HCT116 (cell line): ENCODE data around the gene INTS6.

ENCODE experiments used
- ATF3 ChIP-seq: IDR thresholded peaks from 2 replicates; pipeline ENCODE4 v1.6.1; 2012
- CTCF ChIP-seq, 3 experiments: fragments of 200-600 bp in 1 of 3; sonication (generic) in 1 of 3; IDR thresholded peaks in 2 of 3; conservative IDR thresholded peaks in 1 of 3; 2 replicates each; pipeline ENCODE4 v1.5.1; 2012 to 2017; ENCODE audit warnings: low read depth in 2 of 3, low read length in 2 of 3, antibody characterized with exemption in 1 of 3, borderline replicate concordance in 1 of 3, control low read depth in 1 of 3, mild to moderate bottlenecking in 1 of 3, mixed read lengths in 1 of 3, mixed run types in 1 of 3, moderate library complexity in 1 of 3; ENCODE audit not compliant: insufficient read depth in 1 of 3
- POLR2A ChIP-seq: IDR thresholded peaks from 2 replicates; pipeline ENCODE4 v1.7.0; 2011; ENCODE audit warnings: borderline replicate concordance; ENCODE audit not compliant: insufficient read depth, insufficient read length; ENCODE audit errors: extremely low read depth
- YY1 ChIP-seq: IDR thresholded peaks from 2 replicates; pipeline ENCODE4 v1.6.1; 2011; ENCODE audit warnings: low read length, low read depth, moderate library complexity, mild to moderate bottlenecking; ENCODE audit not compliant: insufficient replicate concordance; ENCODE audit errors: extremely low read depth

GRCh38 chr13:51333421-51333820 lies 119.4 kb downstream of the INTS6 start:
- TF ChIP-seq ATF3, result no peak
- TF ChIP-seq CTCF (IDR thresholded peaks at IDR 0.05 in 2 of 3, conservative IDR thresholded peaks at IDR 0.05 in 1 of 3; ENCODE audit: borderline replicate concordance in 1 of 3, insufficient read depth in 1 of 3, low read depth in 2 of 3, low read length in 2 of 3), result no peak
- TF ChIP-seq POLR2A, result no peak
- TF ChIP-seq YY1, result no peak
